MG63 (cell line): ENCODE data around the gene HOXA3. TPM values are rescaled to one million over a fixed set of nuclear protein-coding genes. Genes with fewer than 3 reads are reported as not detected.

Experiments used
- DNase-seq: peaks from one replicate; pipeline ENCODE4 v3.0.0-alpha.2; 2020
- H3K27me3 ChIP-seq: fragments of 250-450 bp; sonication (Bioruptor Pico); 2 replicates; pipeline ENCODE4 v1.5.1; 2020; ENCODE audit warnings: mild to moderate bottlenecking, moderate library complexity
- H3K36me3 ChIP-seq: fragments of 250-450 bp; sonication (Bioruptor Pico); 2 replicates; pipeline ENCODE4 v1.5.1; 2020; ENCODE audit warnings: mild to moderate bottlenecking, moderate library complexity
- H3K4me3 ChIP-seq: fragments of 250-450 bp; sonication (Bioruptor Pico); 2 replicates; pipeline ENCODE4 v1.5.1; 2020; ENCODE audit warnings: mild to moderate bottlenecking, moderate library complexity
- H3K9me3 ChIP-seq: fragments of 250-450 bp; sonication (Bioruptor Pico); 2 replicates; pipeline ENCODE4 v1.5.1; 2020; ENCODE audit warnings: mild to moderate bottlenecking, moderate library complexity
- total RNA-seq: library from RNA; depleted of rRNA; stranded (reverse); fragments of >200 nt; shearing (Covaris generic); gene quantifications from 2 replicates; pipeline ENCODE4 v1.2.3, GENCODE V29; 2014; ENCODE audit warnings: low replicate concordance

The HOXA3 gene
- total RNA-seq, 1 experiment from 2014 or later = not detected

DNA sequence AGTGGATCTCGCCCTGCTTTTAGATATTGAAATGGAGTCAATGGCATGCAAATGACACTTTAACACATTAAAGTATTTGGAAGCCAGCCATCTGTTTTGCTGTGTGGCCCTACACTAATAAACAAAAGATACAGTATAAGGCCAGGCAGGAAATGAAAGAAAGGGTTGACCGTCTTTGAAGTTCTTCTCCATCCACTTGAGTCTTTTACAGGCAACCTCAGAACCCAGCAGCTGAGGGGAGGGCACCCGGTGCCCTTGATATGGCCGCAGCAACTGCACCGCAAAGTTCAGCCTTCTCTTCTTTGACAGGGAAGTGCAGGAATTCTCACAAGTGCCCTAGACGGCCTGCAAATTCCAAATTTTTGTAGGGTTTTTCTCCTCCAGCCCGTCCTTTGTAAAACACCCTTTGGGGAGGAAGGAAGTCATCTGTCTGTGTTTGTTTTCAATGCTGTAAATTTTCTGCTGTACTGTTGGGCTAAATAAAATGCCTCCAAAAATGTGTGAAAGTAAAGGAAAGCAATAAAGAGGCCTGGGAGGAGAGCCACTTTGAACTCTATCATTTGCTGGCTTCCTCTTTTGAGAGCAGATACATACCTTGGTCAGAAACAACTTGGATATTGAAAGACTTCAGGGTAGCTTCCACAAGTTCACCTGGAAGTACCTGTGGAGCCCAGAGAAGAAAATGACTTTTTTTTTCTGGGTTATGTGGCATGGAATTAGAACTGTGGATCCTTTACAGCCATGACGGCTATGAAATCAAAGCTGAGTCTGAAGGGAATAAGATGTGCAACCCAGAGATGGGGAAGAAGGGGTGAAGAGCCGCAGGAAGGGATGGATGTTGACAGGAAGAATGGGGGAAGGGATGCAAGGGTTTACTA, 60.2 kb downstream of the HOXA3 start:
- Histone ChIP-seq H3K9me3 (no peaks in the 10 kb centered on the region), H3K27me3 (no peaks in the 10 kb centered on the region), H3K36me3 (no peaks in the 10 kb centered on the region), H3K4me3 (no peak overlapping the region)
- no peak for DNase-seq

DNA sequence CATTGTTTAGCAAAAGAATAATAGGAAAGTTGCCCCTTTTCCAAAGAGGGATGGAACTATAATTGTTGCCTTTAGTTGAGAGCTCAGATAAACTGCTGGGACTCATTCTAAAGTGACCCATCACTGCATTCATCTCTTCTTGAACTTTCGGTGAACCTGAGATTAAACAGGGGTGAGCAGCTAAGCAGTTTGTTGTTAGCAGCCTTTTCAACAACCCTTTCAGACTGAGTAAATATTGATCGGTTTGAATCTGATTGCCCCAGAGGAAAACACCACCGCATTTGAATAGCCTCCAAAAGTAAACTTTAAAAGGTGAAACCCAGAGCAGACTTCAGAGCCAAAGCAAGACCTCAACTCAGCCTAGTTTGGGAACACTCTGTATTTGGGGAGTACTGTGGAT, 61.3 kb downstream of the HOXA3 start:
- no peaks in the 10 kb centered on the region for H3K27me3 ChIP-seq
- DNase-seq = no peak
- H3K4me3 ChIP-seq = no peak overlapping the region
- no peaks in the 10 kb centered on the region for H3K36me3 ChIP-seq
- no peaks in the 10 kb centered on the region for H3K9me3 ChIP-seq

DNA sequence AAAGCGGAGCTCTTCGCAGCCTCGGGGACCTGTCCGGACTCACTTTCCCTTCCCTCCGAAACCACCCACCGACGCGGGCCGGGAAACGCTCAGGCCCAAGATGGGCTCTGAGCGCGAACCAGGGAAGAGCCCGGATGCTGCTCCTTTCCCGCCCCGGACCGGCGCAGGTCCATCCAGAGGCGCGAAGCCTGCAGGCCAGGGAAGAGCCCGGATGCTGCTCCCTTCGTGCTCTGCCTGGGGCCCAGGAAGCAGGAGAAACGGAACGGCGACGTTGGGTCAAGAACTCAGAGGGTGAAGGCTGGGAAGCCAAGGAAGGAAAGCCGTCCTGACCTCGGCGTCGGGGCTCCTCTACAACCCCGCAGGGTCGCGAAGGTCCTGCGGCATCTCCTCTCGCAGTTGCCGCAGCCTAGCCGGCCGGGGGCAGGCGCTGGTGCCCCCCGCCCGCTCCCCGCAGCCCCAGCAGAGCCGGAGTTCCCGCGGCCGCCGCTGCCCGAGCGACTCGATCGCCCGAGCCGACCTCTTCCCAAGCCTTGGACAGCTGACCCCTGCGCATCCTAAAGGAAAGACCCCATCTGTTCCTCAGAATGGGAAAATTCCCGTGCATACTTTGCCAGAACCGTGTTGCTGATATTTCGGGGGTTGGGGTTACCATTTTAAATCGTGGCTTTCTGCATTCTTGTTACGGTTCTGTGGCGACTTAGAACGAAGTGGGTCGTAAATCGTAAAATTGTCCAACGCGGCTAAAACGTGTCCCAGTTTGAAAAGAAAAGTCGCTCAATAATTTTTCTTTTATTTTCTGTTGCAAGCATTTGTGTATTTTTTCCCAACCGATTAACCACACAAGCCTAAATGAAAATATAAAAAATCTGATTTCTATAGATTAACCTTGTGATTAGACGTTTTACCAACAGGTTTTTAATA, 64.1 kb downstream of the HOXA3 start:
- no peaks in the 10 kb centered on the region for H3K27me3 ChIP-seq
- no peak overlapping the region for H3K4me3 ChIP-seq
- no peak for DNase-seq
- no peaks in the 10 kb centered on the region for H3K9me3 ChIP-seq
- H3K36me3 ChIP-seq = no peaks in the 10 kb centered on the region

DNA sequence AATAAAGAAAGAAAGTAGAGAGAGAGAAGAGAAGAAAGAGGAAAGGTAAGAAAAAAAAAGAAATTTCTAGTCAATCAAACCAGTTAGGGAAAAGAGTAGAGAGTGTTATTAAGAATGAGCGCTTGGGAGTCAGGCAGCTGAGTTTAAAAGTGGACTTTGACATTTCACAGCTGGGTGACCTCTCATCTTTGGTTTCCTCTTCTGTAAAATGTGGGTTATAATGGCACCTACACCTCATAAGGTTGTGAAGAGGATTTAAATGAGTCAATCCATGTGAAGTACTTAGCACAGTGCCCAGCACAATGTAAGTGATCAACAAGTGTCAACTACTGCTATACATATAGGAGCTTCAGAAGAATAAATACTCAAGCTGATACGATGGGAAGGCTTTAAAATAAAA, 68.7 kb downstream of the HOXA3 start:
- no peak overlapping the region for H3K4me3 ChIP-seq
- H3K36me3 ChIP-seq = no peaks in the 10 kb centered on the region
- H3K9me3 ChIP-seq = no peaks in the 10 kb centered on the region
- H3K27me3 ChIP-seq = no peaks in the 10 kb centered on the region
- DNase-seq = no peak

DNA sequence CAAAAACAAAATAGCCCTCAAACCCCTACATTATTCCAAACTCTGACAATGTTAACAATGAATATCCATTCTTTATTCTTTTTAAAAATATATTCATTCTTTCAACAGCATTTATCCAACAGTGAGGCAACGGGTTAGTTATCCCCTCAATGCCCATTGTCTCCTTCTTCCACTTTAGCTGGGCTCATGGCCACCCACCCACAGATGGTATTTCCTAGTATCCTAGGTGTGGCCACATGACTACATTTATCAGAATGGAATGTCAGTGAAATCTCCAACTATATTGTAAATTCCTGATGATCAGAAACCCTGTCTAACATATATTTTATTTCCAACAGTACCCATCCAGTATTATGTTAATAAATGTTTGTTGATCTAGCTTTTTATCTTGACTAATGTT, 70.2 kb downstream of the HOXA3 start:
- Histone ChIP-seq H3K4me3 (no peak overlapping the region), H3K27me3 (no peaks in the 10 kb centered on the region), H3K9me3 (no peaks in the 10 kb centered on the region), H3K36me3 (no peaks in the 10 kb centered on the region)
- peak; percentile 48 for DNase-seq

DNA sequence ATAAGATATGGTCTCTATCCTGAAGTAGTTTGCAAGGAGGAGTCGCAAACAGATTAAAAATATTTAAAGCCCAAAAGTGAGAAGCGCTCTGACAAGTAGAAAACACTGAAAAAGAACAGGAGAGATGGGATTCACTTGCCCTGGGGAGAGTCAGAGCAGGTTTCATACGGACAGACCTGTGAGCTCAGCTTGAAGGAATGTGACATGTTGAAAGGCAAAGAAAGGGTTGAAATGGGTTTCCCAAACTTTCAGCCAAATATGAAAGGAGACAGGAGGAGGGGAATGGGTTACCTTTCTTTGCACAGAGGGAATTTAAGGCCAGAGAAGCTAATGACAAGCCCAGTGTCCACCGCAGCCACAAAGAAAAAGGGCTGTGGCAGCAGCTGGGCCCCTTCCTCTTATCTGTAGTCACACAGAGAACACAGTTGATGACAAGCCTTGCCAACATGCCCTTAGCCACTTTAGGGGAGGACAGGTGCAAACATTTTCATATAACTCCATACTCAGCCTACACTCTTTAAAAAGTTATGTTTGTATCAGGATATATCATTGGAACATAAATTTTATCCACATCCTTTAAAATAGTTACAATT, 71.4 kb downstream of the HOXA3 start:
- no peaks in the 10 kb centered on the region for H3K27me3 ChIP-seq
- DNase-seq = no peak

DNA sequence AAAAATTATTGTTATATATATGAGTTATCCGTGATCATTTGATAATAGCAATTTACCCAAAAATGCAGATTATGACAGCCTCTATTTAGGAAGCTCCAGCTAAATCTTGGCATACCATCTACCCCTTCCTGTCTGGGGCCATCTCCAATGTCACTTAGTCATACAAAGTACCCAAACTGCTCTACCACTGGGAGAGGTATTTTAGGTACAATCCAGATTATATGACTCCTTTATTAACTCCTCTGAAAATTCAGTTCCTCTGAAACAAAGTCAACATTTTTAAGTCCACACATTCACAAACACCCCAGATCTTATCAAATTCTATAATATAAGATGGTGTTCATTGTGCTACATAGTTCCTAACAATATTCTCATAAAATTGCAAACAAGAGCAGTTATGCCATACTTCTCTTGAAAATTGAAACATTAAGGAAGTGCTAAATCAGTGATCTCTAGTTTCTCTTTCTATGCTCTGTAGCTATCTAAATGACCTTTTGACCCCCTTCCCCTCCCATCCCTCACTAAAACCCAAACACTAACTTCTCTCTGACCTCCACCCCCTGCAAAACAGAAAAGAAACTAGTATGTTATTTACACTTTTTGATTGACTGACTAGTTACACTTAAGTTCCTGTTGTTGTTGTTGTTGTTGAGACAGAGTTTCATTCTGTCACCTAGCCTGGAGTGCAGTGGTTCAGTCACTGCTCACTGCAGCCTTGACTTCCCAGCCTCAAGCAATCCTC, 73.0 kb downstream of the HOXA3 start:
- no peak for DNase-seq
- H3K36me3 ChIP-seq = no peaks in the 10 kb centered on the region

More for the DNA sequence above, 71.4 kb downstream of the HOXA3 start:
- H3K9me3 ChIP-seq = no peaks in the 10 kb centered on the region
- no peak overlapping the region for H3K4me3 ChIP-seq
- no peaks in the 10 kb centered on the region for H3K36me3 ChIP-seq

DNA sequence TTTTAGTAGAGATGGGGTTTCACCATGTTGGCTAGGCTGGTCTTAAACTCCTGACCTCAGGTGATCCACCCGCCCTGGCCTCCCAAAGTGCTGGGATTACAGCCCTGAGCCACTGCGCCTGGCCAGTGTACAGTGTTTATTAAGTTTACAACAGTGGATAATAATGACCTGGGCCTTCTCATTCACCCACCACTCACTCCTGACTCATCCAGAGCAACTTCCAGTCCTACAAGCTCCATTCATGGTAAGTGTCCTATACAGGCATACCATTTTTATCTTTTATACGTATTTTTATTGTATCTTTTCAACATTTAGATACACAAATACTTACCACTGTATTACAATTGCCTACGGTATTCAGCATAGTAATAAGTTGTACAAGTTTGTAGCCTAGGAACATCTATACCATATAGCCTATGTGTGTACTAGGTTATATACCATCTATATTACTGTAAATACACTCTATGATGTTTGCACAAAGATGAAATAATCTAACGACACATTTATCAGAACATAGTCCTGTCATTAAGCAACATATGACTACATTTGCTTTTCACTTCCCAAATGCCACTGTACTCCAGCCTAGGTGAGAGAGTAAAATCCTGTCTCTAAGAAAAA, 73.7 kb downstream of the HOXA3 start:
- DNase-seq = no peak
- Histone ChIP-seq H3K9me3 (no peaks in the 10 kb centered on the region), H3K27me3 (no peaks in the 10 kb centered on the region), H3K4me3 (no peak overlapping the region), H3K36me3 (no peaks in the 10 kb centered on the region)

More for the DNA sequence above, 73.0 kb downstream of the HOXA3 start:
- Histone ChIP-seq H3K9me3 (no peaks in the 10 kb centered on the region), H3K4me3 (no peak overlapping the region), H3K27me3 (no peaks in the 10 kb centered on the region)

DNA sequence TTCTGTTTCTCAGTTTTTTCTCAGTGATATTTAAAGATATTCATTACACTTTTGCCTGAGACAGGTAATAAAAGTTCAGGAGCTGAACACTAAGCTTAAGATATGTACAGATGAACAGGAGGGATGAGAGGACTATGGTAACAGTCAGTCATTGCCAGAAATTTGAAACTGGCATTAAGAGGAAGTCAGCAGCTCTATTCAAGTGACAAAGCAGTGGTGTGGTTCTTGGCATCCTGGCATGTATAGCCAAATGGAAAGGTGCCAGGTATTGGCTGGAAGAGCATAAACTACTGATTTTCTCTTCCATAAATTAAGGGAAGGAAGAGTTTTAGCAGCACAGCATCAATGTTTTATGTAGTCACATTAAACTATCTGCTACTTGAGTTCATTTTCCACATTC, 79.3 kb downstream of the HOXA3 start:
- Histone ChIP-seq H3K36me3 (no peaks in the 10 kb centered on the region), H3K4me3 (no peak overlapping the region), H3K27me3 (no peaks in the 10 kb centered on the region), H3K9me3 (no peaks in the 10 kb centered on the region)
- peak; percentile 23 for DNase-seq

DNA sequence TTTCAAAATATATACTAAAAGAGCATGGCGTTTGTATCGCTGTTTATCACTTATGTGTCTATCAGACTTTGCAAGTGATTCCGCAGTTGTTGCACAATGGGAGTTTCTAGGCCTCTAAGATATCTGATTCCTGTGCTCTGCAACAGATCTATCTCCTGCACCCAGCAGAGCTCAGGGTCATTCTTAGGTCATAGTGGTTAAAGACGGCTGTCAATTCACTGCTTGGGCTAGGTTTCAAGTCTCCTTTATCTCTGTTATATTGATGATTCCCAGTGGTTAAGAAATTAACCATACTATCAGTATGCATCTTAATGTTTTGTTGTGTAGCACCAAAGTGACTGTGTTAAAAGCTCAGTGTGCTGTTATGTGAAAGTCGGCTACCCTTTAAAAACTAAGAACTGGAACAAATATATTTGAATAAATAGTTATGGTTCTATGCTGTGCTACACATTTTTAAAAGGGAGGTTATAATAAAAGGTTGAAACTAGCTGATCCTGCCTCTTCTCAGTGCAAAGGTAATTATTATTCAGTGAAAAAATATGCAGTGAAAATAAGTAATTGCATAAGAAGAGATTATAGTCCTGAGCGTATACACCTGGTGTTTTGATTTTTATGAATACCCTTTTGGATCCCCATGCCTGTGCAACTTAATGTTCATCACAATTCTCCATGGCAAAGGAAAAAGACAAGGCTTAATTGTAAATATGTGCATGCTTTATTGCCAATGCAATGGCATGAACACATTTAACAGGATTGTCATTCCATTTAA, 80.6 kb downstream of the HOXA3 start:
- no peaks in the 10 kb centered on the region for H3K27me3 ChIP-seq
- DNase-seq = no peak
- no peak overlapping the region for H3K4me3 ChIP-seq

DNA sequence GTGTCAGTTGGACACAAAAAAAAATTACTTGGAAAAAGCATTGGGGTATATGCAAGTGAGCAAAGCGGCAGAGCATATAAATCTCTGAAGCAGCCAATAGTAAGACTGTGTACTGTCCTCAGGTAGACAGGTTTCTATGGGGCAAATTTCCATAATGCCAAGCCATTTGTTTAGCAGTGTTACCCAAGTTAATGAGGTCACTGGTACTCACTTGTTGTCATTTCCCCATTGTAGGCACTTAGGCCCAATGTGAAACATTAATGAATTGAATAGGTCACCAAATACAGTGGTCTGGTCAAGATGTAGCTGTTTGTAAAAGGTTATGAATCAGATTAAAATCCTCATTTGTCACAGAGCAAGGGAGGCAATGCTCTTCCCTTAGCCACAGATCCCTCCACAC, 84.1 kb downstream of the HOXA3 start:
- no peak overlapping the region for H3K4me3 ChIP-seq
- no peak for DNase-seq

More for the DNA sequence above, 80.6 kb downstream of the HOXA3 start:
- H3K9me3 ChIP-seq = no peaks in the 10 kb centered on the region
- no peaks in the 10 kb centered on the region for H3K36me3 ChIP-seq

DNA sequence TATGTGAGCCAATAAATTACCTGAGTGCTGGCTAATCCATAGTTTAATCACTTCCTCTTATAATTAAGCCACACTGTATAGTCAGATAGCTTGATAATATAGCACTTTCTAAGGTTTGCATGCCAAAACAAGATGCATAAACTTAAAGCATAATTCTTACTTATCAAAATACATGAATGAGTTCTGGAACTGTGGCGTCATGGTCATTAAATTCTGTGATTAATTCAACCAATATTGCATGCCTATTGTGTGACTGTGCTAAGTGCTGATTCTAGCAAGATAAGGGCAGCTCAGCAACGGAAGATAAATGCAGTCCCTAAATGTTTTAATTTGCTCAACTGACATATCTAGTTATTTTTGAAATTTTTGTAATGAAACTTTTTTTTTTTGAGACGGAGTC, 86.2 kb downstream of the HOXA3 start:
- DNase-seq = no peak
- Histone ChIP-seq H3K36me3 (no peaks in the 10 kb centered on the region), H3K9me3 (no peaks in the 10 kb centered on the region), H3K27me3 (no peaks in the 10 kb centered on the region), H3K4me3 (no peak overlapping the region)

More for the DNA sequence above, 84.1 kb downstream of the HOXA3 start:
- H3K27me3 ChIP-seq = no peaks in the 10 kb centered on the region
- H3K36me3 ChIP-seq = no peaks in the 10 kb centered on the region
- H3K9me3 ChIP-seq = no peaks in the 10 kb centered on the region

DNA sequence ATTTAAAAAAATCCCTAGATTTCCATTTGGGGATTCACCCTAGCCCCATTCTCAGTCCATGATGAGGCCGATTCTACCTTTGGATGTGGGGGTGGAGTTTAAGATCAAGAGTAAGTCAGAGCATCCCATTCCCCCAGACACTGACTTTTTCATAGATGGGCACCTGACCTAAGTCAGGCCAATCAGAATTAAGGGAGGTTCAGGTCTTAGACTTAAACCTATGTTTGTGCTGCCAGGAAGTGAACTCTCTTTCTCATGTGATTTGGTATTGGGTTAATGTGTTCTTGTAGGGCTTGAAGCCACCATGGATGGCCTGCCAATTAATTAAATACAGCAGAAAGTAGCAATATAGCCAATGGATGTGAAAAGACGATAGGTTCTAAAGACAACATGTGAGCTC, 86.7 kb downstream of the HOXA3 start:
- Histone ChIP-seq H3K4me3 (no peak overlapping the region), H3K9me3 (no peaks in the 10 kb centered on the region), H3K27me3 (no peaks in the 10 kb centered on the region), H3K36me3 (no peaks in the 10 kb centered on the region)
- no peak for DNase-seq

DNA sequence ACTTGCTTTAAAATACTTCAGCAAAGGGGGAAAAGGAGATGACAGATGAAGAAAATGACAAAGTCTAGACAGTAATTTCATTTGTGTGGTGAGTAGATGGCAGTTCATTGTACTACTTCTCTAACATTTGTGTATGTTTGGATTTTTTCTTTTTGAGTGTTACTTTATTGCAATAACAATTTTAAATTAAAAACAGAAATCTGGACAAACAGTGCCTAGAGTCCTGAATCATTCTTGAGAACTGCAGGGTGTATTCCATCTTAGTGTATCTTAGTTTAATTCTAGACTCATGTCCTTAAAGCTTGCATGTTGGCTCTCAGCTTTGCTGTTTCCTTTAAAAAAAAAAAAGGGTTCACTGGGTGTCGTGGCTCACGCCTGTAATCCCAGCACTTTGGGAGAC, 87.7 kb downstream of the HOXA3 start:
- H3K27me3 ChIP-seq = no peaks in the 10 kb centered on the region
- no peak overlapping the region for H3K4me3 ChIP-seq
- no peaks in the 10 kb centered on the region for H3K36me3 ChIP-seq
- no peak for DNase-seq
- no peaks in the 10 kb centered on the region for H3K9me3 ChIP-seq

DNA sequence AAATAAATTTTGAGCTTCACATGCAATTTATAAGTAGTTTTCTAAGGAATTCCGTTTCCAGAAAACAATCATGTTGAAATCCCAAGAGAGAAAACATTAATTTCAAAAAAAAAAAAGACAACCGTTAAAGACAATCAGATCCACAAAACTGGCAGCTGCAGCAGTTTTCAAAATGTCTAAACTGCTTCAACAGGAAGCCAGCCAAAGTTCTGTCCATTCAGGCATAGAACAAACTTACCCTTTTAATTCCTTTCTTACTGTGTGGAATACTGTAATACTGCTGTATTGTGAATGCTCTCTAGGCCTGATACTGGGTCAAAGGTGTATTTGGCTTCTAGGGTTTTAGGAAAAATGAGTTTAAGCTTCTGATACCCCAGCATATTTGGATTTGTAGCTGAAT, 88.2 kb downstream of the HOXA3 start:
- Histone ChIP-seq H3K9me3 (no peaks in the 10 kb centered on the region), H3K27me3 (no peaks in the 10 kb centered on the region), H3K36me3 (no peaks in the 10 kb centered on the region), H3K4me3 (no peak overlapping the region)
- DNase-seq = peak; percentile 22
